Lower leg skin (tissue), 3 donors: ENCODE measurements around the gene G2E3.

Source experiments
- POLR2A ChIP-seq, 2 donors: fragments of 450-650 bp; IDR thresholded peaks; one replicate each; pipeline ENCODE4 v1.6.1; 2016 to 2017; ENCODE audit warnings: antibody characterized with exemption in 2 of 2, mild to moderate bottlenecking in 1 of 2, moderate library complexity in 1 of 2
- TF ChIP-seq, protein P1 (sequence below), 3 donors: fragments of 450-650 bp; IDR thresholded peaks; one replicate each; pipeline ENCODE4 v1.5.1; 2016; ENCODE audit warnings: antibody characterized with exemption in 3 of 3, mild to moderate bottlenecking in 3 of 3, moderate library complexity in 2 of 3

DNA sequence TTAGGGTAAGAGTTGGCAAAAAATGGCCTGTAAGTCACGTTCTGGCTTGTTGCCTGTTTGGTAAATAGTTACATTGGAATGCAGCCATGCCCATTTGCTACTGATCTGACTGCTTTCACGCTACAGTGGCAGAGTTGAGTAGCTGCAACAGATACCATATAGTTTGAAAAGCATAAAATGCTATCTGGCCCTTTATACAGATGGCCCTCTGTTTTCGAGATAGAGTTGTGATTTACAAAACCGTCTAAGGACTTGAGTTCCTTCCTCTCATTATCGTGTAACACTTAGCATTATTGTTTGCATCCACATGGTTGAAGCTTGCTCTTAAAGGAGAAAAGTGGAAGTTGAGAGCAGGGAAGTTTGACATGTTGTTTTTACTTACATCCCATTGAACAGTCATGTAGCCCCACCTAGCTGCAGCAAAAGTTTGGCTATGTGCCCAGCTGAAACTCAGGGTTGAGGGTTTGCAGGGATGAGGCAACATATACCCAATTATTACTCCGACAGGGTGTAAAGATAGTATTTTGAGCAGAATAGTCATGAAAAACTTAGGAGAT is 51.9 kb downstream of the G2E3 start:
- TF ChIP-seq, protein P1, sequence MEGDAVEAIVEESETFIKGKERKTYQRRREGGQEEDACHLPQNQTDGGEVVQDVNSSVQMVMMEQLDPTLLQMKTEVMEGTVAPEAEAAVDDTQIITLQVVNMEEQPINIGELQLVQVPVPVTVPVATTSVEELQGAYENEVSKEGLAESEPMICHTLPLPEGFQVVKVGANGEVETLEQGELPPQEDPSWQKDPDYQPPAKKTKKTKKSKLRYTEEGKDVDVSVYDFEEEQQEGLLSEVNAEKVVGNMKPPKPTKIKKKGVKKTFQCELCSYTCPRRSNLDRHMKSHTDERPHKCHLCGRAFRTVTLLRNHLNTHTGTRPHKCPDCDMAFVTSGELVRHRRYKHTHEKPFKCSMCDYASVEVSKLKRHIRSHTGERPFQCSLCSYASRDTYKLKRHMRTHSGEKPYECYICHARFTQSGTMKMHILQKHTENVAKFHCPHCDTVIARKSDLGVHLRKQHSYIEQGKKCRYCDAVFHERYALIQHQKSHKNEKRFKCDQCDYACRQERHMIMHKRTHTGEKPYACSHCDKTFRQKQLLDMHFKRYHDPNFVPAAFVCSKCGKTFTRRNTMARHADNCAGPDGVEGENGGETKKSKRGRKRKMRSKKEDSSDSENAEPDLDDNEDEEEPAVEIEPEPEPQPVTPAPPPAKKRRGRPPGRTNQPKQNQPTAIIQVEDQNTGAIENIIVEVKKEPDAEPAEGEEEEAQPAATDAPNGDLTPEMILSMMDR (IDR thresholded peaks at IDR 0.05): no peak
- TF ChIP-seq POLR2A (IDR thresholded peaks at IDR 0.05): no peak
